CD14-positive monocyte (primary cell): Measurements from ENCODE around the gene PPFIBP1. TPM values are rescaled to one million over a fixed set of nuclear protein-coding genes. Genes with fewer than 3 reads are reported as not detected.
"Not testable (repeated sequence)": the region's sequence is repeated elsewhere in the genome, so short reads cannot be mapped to it uniquely, and the experiment has no call there.

ENCODE experiments used
- DNase-seq, 3 donors: peaks; one replicate each; pipeline ENCODE4 v3.0.0-alpha.2; 2011 to 2022
- H2AFZ ChIP-seq: 2 replicates; pipeline ENCODE4 v1.6.0; 2012; ENCODE audit warnings: mild to moderate bottlenecking, low read depth, low read length, inconsistent platforms; ENCODE audit not compliant: insufficient read depth, poor library complexity, severe bottlenecking
- H3K27ac ChIP-seq, 2 donors: 1 replicate in 1 of 2; 2 replicates in 1 of 2; pipeline ENCODE4 v1.5.1; 2012 to 2013; ENCODE audit warnings: low read length in 2 of 2, control low read depth in 1 of 2, inconsistent platforms in 1 of 2, low read depth in 1 of 2, mild to moderate bottlenecking in 1 of 2
- H3K27me3 ChIP-seq, 2 donors: one replicate each; pipeline versions ENCODE4 v1.6.0 to v1.6.1; 2011 to 2013; ENCODE audit warnings: low read length in 2 of 2; ENCODE audit not compliant: control insufficient read depth in 2 of 2, insufficient read depth in 2 of 2
- H3K36me3 ChIP-seq, 2 donors: replicated peaks in 1 of 2; 1 replicate in 1 of 2; 2 replicates in 1 of 2; pipeline versions ENCODE4 v1.5.1 to v1.6.1; 2012 to 2013; ENCODE audit warnings: low read length in 2 of 2, control low read depth in 1 of 2, inconsistent platforms in 1 of 2, mild to moderate bottlenecking in 1 of 2; ENCODE audit not compliant: insufficient read depth in 2 of 2, control insufficient read depth in 1 of 2
- H3K4me1 ChIP-seq, 2 donors: 1 replicate in 1 of 2; 2 replicates in 1 of 2; pipeline versions ENCODE4 v1.5.1 to v1.6.1; 2012 to 2013; ENCODE audit warnings: low read length in 2 of 2, control low read depth in 1 of 2, inconsistent platforms in 1 of 2, mild to moderate bottlenecking in 1 of 2, moderate library complexity in 1 of 2; ENCODE audit not compliant: insufficient read depth in 2 of 2, control insufficient read depth in 1 of 2
- H3K4me2 ChIP-seq: replicated peaks from 2 replicates; pipeline ENCODE3; 2012; ENCODE audit warnings: low read length, moderate library complexity, mild to moderate bottlenecking; ENCODE audit not compliant: poor library complexity, severe bottlenecking; ENCODE audit errors: extremely low read depth
- H3K4me3 ChIP-seq, 3 experiments: fragments of 200-600 bp in 1 of 3; sonication (generic) in 1 of 3; replicated peaks in 1 of 3; 1 replicate in 2 of 3; 2 replicates in 1 of 3; pipeline ENCODE4 v1.5.1; 2011 to 2013; ENCODE audit warnings: low read length in 3 of 3, mild to moderate bottlenecking in 3 of 3, control low read depth in 2 of 3, low read depth in 2 of 3, inconsistent platforms in 1 of 3, moderate library complexity in 1 of 3
- H3K79me2 ChIP-seq: 2 replicates; pipeline ENCODE4 v1.6.0; 2012; ENCODE audit warnings: mild to moderate bottlenecking, control low read depth, inconsistent platforms, low read length, moderate library complexity; ENCODE audit not compliant: insufficient read depth
- H3K9ac ChIP-seq: 2 replicates; pipeline ENCODE4 v1.6.0; 2017; ENCODE audit warnings: low read length, mild to moderate bottlenecking; ENCODE audit not compliant: insufficient read depth, poor library complexity, severe bottlenecking
- H3K9me3 ChIP-seq, 2 donors: replicated peaks in 1 of 2; 1 replicate in 1 of 2; 2 replicates in 1 of 2; pipeline versions ENCODE4 v1.5.1 to v1.6.1; 2012 to 2013; ENCODE audit warnings: low read length in 2 of 2, control low read depth in 1 of 2; ENCODE audit not compliant: control insufficient read depth in 1 of 2, insufficient read depth in 1 of 2
- H4K20me1 ChIP-seq: 2 replicates; pipeline ENCODE4 v1.6.0; 2012; ENCODE audit warnings: mild to moderate bottlenecking, low read length, control low read depth, moderate library complexity; ENCODE audit not compliant: insufficient read depth
- H3K27ac Mint-ChIP-seq, 7 donors: one replicate each; pipeline ENCODE4 v1.8.0; 2020; ENCODE audit warnings: mild to moderate bottlenecking in 7 of 7, mixed read lengths in 7 of 7, moderate library complexity in 6 of 7, inconsistent platforms in 2 of 7
- H3K27me3 Mint-ChIP-seq, 3 donors: one replicate each; pipeline ENCODE4 v1.8.0; 2021 to 2022; ENCODE audit warnings: low read depth in 3 of 3, mild to moderate bottlenecking in 3 of 3, mixed read lengths in 3 of 3, moderate library complexity in 3 of 3, inconsistent platforms in 1 of 3
- H3K36me3 Mint-ChIP-seq, 2 donors: one replicate each; pipeline ENCODE4 v1.8.0; 2020; ENCODE audit warnings: mixed read lengths in 2 of 2, inconsistent platforms in 1 of 2, mild to moderate bottlenecking in 1 of 2
- H3K4me1 Mint-ChIP-seq: one replicate; pipeline ENCODE4 v1.8.0; 2020; ENCODE audit warnings: mild to moderate bottlenecking, mixed read lengths
- H3K4me3 Mint-ChIP-seq, 2 donors: one replicate each; pipeline ENCODE4 v1.8.0; 2020; ENCODE audit warnings: mild to moderate bottlenecking in 2 of 2, mixed read lengths in 2 of 2, moderate library complexity in 1 of 2
- H3K9me3 Mint-ChIP-seq, 7 donors: one replicate each; pipeline ENCODE4 v1.8.0; 2020 to 2022; ENCODE audit warnings: mixed read lengths in 7 of 7, mild to moderate bottlenecking in 6 of 7, moderate library complexity in 6 of 7, inconsistent platforms in 2 of 7
- CTCF ChIP-seq: fragments of 200-600 bp; IDR thresholded peaks from one replicate; pipeline ENCODE4 v1.8.0; 2022; ENCODE audit warnings: antibody characterized with exemption, mild to moderate bottlenecking
- WGBS: methylation state at CpG from one replicate; pipeline ENCODE4 v1.1.5; 2013; ENCODE audit warnings: missing lambda C conversion rate; ENCODE audit not compliant: insufficient coverage; 5-methylcytosine and 5-hydroxymethylcytosine counted together
- intact Hi-C, 2 donors: fragments of 100-400 bp; cut with micrococcal nuclease; formaldehyde crosslinking; loops; one replicate each; pipeline versions ENCODE4 v1.15.0 to v1.15.1; 2023
- polyA plus RNA-seq, 3 donors: library from polyadenylated mRNA; depleted of rRNA in 1 of 3; unstranded in 2 of 3; stranded (reverse) in 1 of 3; fragments of 300-500 nt in 2 of 3; fragments of >200 nt in 1 of 3; fragmentation: Illumina TruSeq in 2 of 3; gene quantifications; 1 replicate in 2 of 3; 2 replicates in 1 of 3; pipeline ENCODE4 v1.2.3, GENCODE V29; 2012 to 2021

Gene PPFIBP1
- polyA plus RNA-seq, 3 donors = 0.25 to 0.79 (median 0.53) TPM

GRCh38 chr12:27580561-27581330, 56.7 kb downstream of the PPFIBP1 start:
- no peaks in the 10 kb centered on the region for H3K27me3 Mint-ChIP-seq
- no peaks in the 10 kb centered on the region for H3K9me3 Mint-ChIP-seq
- Histone ChIP-seq H3K9me3 (no peaks in the 10 kb centered on the region), H3K36me3 (no peaks in the 10 kb centered on the region), H2AFZ (no peak overlapping the region), H3K4me2 (no peak overlapping the region), H3K27ac (no peak overlapping the region), H3K9ac (no peak overlapping the region), H3K27me3 (no peaks in the 10 kb centered on the region), H3K79me2 (no peaks in the 10 kb centered on the region), H3K4me1 (peaks cover 0 to 3% of the 10 kb centered on the region in 2 donors), H3K4me3 (no peak overlapping the region), H4K20me1 (no peaks in the 10 kb centered on the region)
- H3K36me3 Mint-ChIP-seq = no peaks in the 10 kb centered on the region
- WGBS = 100% methylated on average over 5 of the region's 9 CpGs
- H3K27ac Mint-ChIP-seq = no peak overlapping the region
- H3K4me3 Mint-ChIP-seq = no peak overlapping the region
- H3K4me1 Mint-ChIP-seq = peaks cover 3% of the 10 kb centered on the region
- DNase-seq = no peak
- TF ChIP-seq CTCF = no peak
- intact Hi-C loops = no loop called here

GRCh38 chr12:27581331-27581671, 57.3 kb downstream of the PPFIBP1 start:
- H3K4me3 ChIP-seq, H3K36me3 Mint-ChIP-seq, H3K4me2 ChIP-seq, H3K79me2 ChIP-seq, H2AFZ ChIP-seq, H3K4me3 Mint-ChIP-seq, DNase-seq, H3K36me3 ChIP-seq, H3K27me3 ChIP-seq, H3K27ac ChIP-seq, H3K27me3 Mint-ChIP-seq, H3K4me1 Mint-ChIP-seq, intact Hi-C loops, H4K20me1 ChIP-seq, H3K27ac Mint-ChIP-seq, H3K9me3 Mint-ChIP-seq, H3K9me3 ChIP-seq, H3K9ac ChIP-seq, H3K4me1 ChIP-seq: not testable (repeated sequence)
- no CpG with 5 or more reads among the region's 1 CpG for WGBS

GRCh38 chr12:27581833-27582232, 57.8 kb downstream of the PPFIBP1 start:
- H3K27ac Mint-ChIP-seq = peak overlapping the region in 1 of 7 donors; percentile 4
- DNase-seq, H3K4me2 ChIP-seq: not testable (repeated sequence)

GRCh38 chr12:27582445-27582844, 58.4 kb downstream of the PPFIBP1 start:
- WGBS = no CpG with 5 or more reads among the region's 5 CpGs
- H3K9ac ChIP-seq, intact Hi-C loops, H3K4me3 Mint-ChIP-seq, H3K4me2 ChIP-seq, H3K36me3 Mint-ChIP-seq, H3K9me3 ChIP-seq, H3K27ac ChIP-seq, H3K4me1 ChIP-seq, H3K9me3 Mint-ChIP-seq, H3K27me3 ChIP-seq, DNase-seq, H3K79me2 ChIP-seq, H4K20me1 ChIP-seq, H3K27me3 Mint-ChIP-seq, H3K27ac Mint-ChIP-seq, H3K4me1 Mint-ChIP-seq, H3K4me3 ChIP-seq, H2AFZ ChIP-seq, H3K36me3 ChIP-seq: not testable (repeated sequence)

More at GRCh38 chr12:27581833-27582232, 57.8 kb downstream of the PPFIBP1 start:
- H3K79me2 ChIP-seq, H3K4me1 ChIP-seq, H3K4me3 ChIP-seq, H3K36me3 ChIP-seq, H3K27me3 ChIP-seq, H3K9me3 Mint-ChIP-seq, H3K4me3 Mint-ChIP-seq, H3K4me1 Mint-ChIP-seq, H3K36me3 Mint-ChIP-seq, H3K9me3 ChIP-seq, H3K27ac ChIP-seq, H3K27me3 Mint-ChIP-seq, H2AFZ ChIP-seq, H3K9ac ChIP-seq, intact Hi-C loops, H4K20me1 ChIP-seq: not testable (repeated sequence)
- no CpG with 5 or more reads among the region's 3 CpGs for WGBS
